GM21423 (cell line): ENCODE measurements around the gene DPRX.

Source experiments
- ATAC-seq: cut with Tn5 transposase; IDR thresholded peaks from one replicate; pipeline ENCODE4 v1.9.1; 2021; ENCODE audit warnings: mild to moderate bottlenecking, moderate library complexity; ENCODE audit not compliant: unreplicated experiment

Gene DPRX

GRCh38 chr19:53631949-53632407 is at the start of gene DPRX:
Gene DPRX (plus strand): TSS chr19:53631999. CDS start chr19:53632107, 108 bp downstream.
- ATAC-seq, result no peak

- ATAC-seq, result no peak
Observed at GRCh38 chr19:53583181-53583580, 48.6 kb upstream of the DPRX start.

GRCh38 chr19:53586277-53586691 is 45.5 kb upstream of the DPRX start:
- ATAC-seq, result no peak

- ATAC-seq, result no peak
Observed at GRCh38 chr19:53594811-53595509, 36.8 kb upstream of the DPRX start.

GRCh38 chr19:53595510-53595867 is 36.3 kb upstream of the DPRX start:
- ATAC-seq, result no peak

GRCh38 chr19:53596056-53596455 is 35.7 kb upstream of the DPRX start:
- ATAC-seq, result no peak

GRCh38 chr19:53597023-53597422 is 34.8 kb upstream of the DPRX start:
- no peak for ATAC-seq

GRCh38 chr19:53598361-53598760 is 33.4 kb upstream of the DPRX start:
- ATAC-seq, result no peak

GRCh38 chr19:53600217-53600616 is 31.6 kb upstream of the DPRX start:
- ATAC-seq, result no peak

GRCh38 chr19:53606031-53606430 is 25.8 kb upstream of the DPRX start:
- no peak for ATAC-seq

GRCh38 chr19:53608381-53608780 is 23.4 kb upstream of the DPRX start:
- ATAC-seq, result no peak

- no peak for ATAC-seq
Observed at GRCh38 chr19:53612762-53613526, 18.9 kb upstream of the DPRX start.

GRCh38 chr19:53621885-53622740 is 9.7 kb upstream of the DPRX start:
- ATAC-seq, result no peak

GRCh38 chr19:53624771-53625545 is 6.8 kb upstream of the DPRX start:
- no peak for ATAC-seq

- ATAC-seq, result no peak
Observed at GRCh38 chr19:53626486-53626885, 5.3 kb upstream of the DPRX start.

GRCh38 chr19:53626976-53627375 is 4.8 kb upstream of the DPRX start:
- no peak for ATAC-seq

- no peak for ATAC-seq
Observed at GRCh38 chr19:53634768-53635167, 3.0 kb downstream of the DPRX start.

- ATAC-seq, result no peak
Observed at GRCh38 chr19:53639471-53639870, 7.7 kb downstream of the DPRX start.

- no peak for ATAC-seq
Observed at GRCh38 chr19:53642381-53643099, 10.7 kb downstream of the DPRX start.
